ENCODE results near the gene SPG7.
A peak's percentile ranks its signal among the peaks of the same experiment; 100 is the strongest.
"Not testable (repeated sequence)": the region's sequence is repeated elsewhere in the genome, so short reads cannot be mapped to it uniquely, and the experiment has no call there.

SPG7 gene

DNA sequence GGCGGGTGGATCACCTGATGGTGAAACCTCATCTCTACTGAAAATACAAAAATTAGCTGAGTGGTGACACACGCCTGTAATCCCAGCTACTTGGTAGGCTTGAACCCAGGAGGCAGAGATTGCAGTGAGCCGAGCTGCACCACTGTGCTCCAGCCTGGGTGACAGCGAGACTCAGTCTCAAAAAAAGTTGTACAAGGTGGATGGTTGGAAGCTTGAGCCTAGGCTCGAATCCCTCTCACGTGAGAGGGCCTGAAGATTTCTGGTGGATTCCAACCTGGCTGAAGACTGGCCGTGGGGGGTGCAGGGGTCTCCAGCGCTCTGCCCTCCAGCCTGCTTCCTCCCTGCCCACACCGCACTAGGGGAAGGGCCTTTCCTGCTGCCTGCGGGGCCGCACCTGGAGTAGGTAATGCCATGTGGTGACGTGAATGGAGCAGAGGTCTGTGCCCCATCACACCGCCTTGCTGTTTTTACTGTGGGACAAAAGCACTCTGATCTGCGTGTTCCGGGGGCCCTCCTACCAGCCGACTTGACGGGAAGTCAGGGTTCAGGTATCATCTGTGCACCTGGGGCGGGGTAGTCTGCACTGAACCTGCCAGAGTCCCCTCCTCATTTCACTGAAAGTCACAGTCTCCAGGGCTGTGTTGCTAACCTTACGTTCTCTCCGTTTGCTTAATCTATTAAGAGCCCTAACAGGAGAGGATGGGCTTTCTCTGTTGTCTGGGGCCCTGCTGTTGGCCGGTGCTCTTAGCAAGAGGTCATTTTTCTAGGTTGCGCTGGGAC lies 56.5 kb downstream of the SPG7 start:
- DNase-seq (ENCODE audit: low read depth), result no peak

DNA sequence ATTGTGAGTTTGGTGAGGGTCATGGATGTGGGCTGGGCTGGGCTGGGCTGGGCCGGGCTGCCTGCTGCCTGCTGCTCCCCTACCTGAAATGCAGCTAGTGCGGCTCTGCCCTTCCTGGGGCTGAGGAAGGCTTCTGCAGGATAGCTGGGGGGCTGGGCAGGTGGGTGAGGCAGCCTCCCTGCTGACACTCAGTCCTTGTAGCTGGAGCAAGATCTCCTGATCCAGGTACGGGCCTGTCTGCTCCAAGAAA lies 57.0 kb downstream of the SPG7 start:
- DNase-seq (ENCODE audit: low read depth), result no peak

DNA sequence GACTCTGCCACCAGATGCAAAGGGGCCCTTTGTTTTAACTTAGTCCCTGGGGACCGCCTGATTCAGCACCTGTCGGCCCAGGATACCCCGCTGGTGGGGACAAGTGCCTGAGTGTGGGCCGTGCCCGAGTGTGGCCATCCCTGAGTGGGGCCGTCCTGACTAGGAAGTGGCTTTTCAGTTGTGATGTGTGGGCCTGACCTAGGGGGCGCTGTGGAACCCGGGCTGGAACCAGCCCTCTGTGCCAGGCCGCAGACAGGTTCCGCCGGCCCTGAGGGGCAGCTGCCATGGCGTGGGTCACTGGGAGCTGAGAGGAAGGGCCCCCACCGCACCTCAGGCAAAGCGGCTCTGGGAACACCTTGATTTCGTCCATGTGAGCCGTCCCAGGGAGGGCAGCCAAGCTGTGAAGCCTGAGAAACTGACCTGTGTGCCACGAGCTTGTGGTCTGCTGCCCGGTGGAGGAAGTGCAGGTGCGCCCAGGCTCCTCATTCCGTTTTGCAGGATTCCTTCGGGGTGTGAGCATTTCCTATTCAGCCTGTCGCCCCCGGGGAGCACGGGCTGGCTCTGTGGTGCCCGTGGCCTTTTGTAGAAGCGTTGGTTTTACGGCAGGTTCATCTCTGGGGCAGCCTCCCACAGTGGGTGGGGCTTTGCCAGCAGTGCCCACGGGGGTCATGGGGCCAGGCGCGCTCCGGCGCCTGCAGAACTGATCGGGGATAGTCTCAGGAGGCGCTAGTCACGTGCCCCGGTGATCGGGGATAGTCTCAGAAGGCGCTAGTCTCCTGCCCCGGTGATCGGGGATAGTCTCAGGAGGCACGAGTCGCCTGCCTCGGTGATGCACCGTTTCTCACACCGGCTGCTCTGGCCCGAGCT lies 57.5 kb downstream of the SPG7 start:
- no peak for DNase-seq (ENCODE audit: low read depth)

DNA sequence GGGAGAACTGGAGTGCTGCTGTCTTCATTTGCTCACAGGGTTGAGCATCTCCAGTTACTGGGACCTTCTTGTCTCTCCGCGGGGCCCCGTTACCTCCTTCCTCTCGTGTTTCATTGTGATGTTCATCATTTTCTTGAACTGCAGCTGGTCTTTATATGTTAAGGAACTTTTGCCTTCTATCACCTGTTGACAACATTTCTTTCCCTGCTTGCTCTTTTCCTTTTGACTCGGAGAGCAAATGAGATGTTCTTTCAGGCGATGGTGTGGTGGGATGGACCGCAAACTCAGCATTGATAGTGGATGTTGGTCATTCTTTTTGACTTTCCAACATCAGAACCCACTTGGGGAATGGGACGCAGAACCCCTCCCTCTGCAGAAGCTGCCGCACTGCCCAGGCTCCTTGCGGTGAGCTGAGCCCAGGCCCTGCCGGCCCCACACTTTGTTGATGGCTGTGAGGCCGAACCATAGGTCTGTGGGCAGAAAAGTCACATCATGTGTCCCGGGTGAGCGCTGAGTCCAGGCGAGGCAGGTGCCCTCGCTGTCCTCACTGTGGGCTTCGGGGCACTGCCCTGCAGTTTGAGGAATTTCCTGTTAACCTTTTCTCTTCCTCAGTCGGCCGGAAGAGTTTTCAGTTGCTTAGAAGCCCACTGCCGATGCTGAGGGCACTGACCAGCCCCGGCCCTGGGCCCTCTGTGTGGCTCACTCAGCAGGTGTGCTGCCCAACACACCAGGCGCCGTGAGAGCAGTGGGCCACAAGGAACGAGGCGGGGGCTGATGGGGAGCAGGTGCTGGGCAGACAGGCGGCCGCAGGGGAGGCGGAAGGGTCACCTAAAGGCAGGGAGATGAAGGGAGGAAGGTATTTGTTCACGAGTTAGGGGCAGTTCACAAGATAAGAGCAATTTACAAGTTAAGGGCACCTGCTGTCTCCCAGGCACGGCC lies 59.7 kb downstream of the SPG7 start:
- no peak for DNase-seq (ENCODE audit: low read depth)

DNA sequence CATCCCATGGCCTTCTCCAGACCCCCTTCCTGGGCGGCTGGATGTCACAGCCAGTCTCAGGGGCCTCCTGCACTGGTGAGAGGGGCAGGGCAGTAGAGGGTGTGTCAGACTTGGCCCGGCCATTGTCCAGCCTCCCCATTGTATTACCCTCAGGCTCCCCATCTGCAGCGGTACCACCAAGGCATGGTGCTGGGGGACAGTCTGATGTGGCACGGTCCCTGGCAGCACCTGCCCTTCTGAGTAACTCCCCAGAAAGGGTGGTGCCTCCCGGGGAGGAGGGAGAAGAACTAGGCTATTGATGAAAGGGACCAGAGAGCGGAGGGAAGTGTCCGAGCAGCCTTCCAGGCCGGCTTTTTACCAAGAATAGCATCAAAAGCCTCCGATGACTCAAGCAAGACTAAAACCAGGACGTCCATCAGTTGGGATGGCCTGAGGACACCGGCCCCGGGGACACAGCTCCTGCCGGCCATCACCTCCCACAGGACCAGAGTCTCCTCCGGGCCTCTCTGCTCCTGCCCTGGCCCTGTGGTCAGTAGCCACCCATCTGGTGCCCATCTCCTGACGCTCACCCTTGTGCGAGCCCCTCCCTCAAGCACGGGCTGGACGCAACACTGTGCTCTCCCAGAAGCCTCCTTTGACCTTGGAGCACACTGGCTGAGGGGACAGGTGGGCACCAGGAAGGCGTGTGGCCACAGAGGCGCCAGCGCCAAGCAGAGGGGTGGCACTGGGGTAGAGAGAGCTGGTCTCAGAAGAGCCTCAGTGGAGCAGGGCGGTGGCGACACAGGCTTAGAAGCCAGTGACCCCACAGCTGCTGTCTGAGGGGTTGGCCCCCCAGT lies 61.5 kb downstream of the SPG7 start:
- DNase-seq (ENCODE audit: low read depth), result no peak

DNA sequence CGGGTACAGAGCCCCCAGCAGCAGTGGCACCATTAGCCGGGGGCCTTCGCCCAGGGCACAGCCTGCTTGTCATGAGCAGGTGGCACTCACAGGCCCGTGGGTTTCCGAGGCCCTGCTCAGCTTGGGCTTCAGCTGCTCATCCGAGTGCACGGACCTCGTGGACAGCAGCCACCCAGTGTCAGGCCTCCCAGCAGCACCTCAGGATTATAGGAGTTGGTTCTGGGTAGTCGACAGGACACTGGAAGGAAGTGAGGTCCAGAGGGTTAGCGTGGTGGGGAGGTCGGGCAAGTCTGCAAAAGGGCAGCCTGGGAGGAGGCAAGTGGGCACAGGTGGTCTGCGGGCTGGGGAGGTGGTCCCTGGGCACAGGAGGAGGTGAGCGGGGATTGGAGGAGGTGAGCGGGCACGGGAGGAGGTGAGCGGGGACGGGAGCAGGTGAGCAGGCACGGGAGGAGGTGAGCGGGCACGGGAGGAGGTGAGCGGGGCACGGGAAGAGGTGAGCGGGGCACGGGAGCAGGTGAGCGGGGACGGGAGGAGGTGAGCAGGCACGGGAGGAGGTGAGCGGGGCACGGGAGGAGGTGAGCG lies 62.2 kb downstream of the SPG7 start:
- DNase-seq (ENCODE audit: low read depth), result no peak

DNA sequence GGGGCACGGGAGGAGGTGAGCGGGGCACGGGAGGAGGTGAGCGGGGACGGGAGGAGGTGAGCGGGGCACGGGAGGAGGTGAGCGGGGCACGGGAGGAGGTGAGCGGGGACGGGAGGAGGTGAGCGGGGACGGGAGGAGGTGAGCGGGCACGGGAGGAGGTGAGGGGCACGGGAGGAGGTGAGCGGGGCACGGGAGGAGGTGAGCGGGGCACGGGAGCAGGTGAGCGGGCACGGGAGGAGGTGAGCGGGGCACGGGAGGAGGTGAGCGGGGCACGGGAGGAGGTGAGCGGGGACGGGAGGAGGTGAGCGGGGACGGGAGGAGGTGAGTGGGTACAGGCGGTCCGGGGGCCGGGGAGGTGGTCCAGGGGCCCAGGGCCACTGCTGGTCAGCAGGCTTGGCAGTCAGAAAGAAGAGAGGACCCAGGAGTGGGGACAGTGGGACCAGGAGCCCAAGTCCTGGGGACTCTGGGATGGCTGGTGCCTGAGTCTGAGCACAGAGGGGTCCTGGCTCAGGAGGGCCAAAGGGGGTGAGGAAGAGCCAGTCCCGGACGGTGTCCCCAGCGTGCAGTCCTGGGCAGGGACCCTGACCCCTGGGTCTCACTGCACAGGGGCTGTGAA lies 62.9 kb downstream of the SPG7 start:
- DNase-seq (ENCODE audit: low read depth), result not testable (repeated sequence)

DNA sequence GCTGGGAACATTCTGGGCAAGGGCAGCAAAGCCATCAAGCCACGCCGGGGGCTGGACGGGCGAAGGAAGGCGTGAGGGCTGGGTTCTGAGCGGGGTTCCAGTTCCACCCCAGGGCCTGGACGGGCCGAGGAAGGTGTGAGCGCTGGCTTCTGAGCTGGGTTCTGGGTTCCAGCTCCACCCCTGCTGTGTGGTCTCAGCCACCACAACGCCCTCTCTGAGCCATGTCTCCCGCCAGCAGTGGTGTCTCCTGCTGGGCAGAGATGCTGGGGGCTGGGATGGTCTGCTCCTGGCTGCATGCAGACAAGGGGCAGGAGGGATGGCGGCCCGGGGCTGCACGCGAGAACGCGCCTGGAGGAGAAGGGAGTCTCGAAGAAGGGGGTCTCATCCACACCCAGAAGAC lies 63.4 kb downstream of the SPG7 start:
- no peak for DNase-seq (ENCODE audit: low read depth)

DNA sequence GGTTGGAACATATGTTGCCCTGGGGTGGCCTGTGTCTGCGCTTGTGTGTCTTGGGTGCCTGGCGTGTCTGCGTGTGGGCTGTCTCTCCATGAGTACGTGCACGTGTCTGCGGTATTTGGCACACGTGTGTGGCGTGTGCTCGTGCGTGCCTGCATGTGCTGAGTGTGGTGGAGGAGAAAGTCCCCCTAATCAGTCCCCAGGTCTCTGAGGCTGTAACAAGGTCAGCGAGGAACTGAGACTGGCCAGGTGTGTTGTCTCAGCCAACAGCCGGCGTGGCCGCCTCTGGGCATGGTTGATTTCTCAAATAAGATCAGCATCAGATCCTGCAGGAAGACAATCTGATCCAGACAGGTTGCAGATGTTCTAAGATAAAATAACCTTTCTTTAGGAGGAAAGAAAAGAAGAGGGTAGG lies 63.9 kb downstream of the SPG7 start:
- DNase-seq (ENCODE audit: low read depth), result no peak

DNA sequence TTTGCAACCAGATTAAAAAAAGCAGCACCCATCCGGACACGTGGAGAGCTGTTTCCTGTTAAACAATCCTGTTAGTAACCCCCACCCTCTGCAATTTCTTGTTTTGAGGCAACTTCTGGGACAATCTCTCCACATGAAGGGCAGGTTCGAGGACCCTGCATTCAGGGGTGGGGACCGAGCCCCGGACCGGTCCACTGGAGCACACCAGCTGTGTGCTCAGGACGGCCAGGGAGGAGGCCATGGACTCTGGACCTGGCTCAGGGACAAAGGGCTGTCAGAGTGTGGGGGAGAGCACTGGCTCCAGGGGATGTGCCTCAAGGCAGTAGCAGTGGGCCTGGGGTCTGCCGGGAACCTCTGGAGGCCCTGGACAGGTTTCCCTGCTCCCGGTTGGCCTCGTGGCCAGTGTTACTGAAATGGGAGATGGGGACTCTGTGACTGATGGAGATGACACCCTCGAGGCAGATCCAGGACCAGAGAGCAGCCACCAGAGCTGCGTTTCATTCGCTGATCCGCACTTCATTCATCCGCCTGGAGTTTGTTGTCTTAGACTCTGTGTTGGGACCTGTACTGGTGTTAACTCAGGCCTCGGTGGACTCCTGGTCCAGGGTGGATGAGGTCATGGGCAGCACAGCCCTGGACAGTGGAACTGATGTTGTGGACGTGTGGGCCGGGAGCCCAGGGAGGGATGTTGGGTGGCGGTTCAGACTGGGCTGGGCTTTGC lies 64.4 kb downstream of the SPG7 start:
- DNase-seq (ENCODE audit: low read depth), result no peak

DNA sequence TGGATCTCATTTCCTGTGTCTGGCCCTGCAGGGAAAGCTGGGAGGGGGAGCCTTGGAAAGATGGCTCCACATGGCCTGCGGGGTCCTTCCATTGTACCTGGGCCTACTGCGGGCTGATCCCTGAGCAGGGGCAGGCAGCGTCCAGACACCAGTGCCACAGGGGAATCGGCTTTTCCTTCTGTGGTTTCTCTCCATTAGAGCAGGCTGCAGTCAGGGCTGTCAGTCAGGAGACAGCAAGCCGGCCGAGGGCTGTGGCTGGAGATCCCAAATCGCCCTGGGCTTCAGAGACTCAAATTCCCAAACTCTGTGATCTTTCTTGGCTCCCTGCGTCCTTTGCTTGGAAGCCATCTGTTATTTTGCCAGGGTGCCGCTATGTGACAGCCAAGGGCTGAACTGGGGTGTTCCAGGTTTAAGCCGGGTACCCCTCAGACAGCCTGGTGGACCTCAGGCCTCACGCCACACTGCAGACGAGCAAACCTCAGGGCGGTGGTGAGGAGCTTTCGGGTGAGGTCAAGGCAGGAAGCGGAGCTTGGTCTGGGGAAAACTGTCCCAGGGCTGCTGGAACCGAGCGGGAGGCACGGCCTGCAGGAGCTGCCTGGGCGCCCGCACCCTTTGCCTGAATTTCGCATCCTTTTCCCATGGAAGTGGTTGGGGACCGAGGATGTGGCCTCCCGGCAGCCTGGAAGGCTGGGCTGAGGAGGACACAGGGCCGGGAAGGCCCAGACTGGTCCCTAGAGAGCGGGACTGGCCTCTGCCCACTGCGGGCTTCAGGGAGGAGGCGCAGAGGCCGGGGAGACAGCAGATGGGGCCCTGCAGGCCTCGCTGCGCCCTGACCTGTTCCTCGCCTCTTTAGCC lies 65.8 kb downstream of the SPG7 start:
- DNase-seq (ENCODE audit: low read depth), result no peak

DNA sequence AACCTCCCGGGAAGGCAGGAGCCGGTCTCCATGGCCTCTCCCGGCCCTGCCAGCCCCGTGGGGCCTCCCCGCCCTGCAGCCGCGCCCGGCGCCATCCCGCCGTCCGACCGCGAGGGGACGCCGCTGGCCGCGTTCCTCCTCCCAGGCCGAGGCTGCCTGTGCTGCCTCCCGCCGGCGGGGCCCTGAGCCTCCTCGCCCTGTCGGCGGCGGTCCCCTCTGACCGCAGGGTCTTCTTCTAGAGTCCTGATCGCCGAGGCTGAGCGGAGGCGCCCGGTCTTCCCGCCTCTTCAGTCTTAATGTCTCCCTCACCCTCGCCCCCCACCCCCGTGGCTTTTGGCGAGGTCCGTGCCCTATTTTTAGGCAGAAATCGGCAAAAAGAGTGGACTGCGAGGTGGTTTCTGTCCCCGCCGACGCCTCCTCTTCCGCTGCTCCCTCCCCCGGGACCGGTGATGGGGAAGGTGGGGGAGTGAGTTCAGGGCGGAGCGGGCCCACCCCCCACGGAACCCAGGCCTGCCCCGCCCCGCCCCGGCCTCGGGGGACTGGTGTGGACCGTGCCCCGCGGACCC lies 66.6 kb downstream of the SPG7 start:
- peak; percentile 53 for DNase-seq (ENCODE audit: low read depth)

DNA sequence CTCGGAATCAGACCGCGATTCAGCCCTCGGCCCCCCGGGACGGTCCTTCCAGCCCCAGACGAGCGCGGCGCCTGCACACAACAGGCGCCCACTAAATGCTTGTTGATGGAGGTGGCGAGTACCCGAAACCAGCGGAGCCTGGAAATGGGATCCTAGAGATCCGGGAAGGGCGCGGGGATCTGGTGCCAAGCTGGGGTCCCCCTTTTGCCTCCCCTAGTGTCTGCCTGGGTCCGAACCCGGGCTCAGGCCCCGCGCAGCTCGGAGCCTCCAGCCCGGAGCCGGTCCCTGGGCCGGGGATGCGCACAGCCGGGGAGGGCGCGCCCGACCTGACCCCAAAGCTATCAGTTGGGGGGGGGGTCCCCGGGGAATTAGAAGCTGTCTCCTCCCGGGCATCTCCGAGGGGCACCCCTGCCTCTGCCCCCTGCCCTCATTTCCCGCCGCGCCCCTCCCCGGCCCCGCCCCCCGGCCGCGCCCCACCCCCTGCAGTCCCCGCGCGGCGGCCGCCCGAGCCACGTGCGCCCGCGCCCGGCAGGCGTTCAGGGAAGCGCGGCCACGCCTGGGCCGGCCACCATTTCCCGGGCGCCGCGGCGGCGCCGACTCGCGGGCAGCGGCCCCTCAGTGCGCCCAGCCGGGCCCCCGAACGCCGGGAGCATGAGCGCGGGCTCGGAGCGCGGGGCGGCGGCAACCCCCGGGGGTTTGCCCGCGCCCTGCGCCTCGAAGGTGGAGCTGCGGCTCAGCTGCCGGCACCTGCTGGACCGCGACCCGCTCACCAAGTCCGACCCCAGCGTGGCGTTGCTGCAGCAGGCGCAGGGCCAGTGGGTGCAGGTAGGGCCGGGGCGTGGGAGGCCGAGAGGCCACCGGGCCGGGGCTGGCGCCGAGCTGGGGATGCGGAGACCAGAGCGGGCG lies 67.3 kb downstream of the SPG7 start, which contains the start of gene CPNE7:
Gene CPNE7 (plus strand): TSS at position 512 of the 906 bp plus-strand sequence. CDS start 140 bp downstream, at position 652.
- no peak for DNase-seq (ENCODE audit: low read depth)

DNA sequence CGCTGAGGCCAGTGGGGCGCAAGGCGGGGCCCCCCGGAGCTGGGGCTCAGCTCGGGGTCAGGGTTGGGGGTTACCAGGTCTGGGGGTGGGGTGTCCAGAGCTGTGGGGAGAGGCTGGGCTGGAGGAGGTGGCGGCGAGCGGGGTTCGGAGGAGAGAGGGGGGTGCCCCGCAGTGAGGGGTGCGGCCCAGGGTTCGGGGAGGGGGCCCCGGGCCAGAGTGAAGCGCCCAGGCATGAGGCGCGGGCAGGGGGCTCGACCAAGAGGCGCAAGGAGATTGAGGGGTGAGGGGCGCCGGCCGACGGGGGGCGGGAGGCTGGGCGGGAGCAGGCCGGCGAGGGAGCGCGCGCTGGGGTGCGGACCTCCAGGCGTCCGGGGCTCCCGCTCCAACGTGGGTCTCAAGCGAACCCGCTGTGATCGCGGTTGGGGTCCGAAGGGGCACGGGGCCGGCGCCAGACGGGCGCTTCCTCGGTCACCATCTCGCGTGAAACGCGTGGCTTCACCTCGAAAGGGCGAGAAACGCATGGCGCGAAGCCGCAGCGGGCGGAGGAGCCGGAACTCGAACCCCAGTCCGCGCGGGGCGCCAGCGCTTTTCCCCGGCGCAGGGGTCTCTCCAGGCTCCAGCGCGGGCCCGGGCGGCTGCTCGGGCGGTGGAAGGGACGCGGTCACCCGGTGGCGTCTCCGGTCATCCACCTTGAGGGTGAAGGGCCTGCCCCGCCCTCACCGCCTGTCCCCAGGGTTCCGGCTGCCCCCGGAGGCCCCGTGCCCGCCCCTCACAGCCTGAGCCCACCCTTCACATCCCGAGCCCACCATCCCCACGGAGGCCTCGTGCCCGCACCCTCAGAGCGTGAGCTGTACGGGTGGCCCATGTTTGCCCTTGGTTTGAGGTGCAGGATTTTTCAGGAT lies 68.2 kb downstream of the SPG7 start:
- no peak for DNase-seq (ENCODE audit: low read depth)

DNA sequence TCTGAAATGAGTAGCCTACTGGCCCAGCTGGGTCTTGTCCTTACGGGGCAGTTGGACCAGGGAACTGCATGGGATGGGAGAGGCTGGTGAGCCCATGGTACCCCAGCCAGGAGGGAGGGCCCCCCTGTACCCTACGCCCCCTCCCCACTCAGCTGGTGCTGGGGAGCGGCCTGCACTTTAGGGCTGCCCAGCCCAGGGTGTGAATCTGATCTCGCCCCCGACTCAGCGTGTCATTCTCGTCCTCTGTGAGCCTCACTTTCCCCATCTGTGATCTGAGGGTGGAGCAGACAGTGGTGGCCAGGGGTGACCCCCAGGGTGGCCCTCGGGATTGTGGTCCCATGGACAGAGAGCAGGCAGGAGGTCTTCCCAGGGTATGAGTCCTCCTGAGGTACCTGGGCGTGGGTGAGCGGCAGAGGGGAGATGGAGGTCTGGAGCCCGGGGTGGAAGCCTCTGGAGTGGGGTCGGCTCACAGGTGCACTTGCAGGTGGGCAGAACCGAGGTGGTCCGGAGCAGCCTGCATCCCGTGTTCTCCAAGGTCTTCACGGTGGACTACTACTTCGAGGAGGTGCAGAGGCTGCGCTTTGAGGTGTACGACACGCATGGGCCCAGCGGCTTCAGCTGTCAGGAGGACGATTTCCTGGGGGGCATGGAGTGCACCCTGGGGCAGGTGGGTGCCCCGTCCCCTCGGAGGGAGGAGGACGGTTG lies 69.0 kb downstream of the SPG7 start:
- no peak for DNase-seq (ENCODE audit: low read depth)

DNA sequence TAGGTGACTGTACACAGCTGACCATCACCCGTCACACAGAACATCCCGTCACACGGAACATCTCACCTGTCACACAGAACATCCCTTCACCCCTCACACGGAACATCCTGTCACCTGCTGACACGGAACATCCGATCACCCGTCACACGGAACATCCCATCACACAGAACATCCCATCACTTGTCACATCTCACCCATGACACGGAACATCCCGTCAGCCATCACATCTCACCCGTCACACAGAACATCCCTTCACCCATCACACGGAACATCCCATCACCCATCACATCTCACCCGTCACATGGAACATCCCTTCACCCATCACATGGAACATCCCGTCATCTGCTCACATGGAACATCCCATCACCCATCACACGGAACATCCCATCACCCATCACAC lies 71.1 kb downstream of the SPG7 start:
- no peak for DNase-seq (ENCODE audit: low read depth)
